H1 (cell line): ENCODE measurements around the gene LRRC26. TPM values are rescaled to one million over a fixed set of nuclear protein-coding genes. Genes with fewer than 3 reads are reported as not detected.

Experiments used
- CBX5 ChIP-seq: fragments of 300-800, 300-1000 bp; sonication (generic); IDR thresholded peaks from 2 replicates; pipeline ENCODE4 v1.7.1; 2016; ENCODE audit warnings: antibody characterized with exemption, low read length, low read depth
- CEBPB ChIP-seq: IDR thresholded peaks from 2 replicates; pipeline ENCODE4 v1.6.1; 2012; ENCODE audit warnings: low read depth, low read length
- CHD7 ChIP-seq: fragments of 300-600 bp; sonication (generic); IDR thresholded peaks from 2 replicates; pipeline ENCODE4 v1.7.1; 2012; ENCODE audit warnings: low read length, moderate library complexity, mild to moderate bottlenecking, inconsistent platforms; ENCODE audit not compliant: insufficient replicate concordance
- RXRA ChIP-seq: IDR thresholded peaks from 2 replicates; pipeline ENCODE4 v1.6.1; 2011; ENCODE audit warnings: low read depth, mild to moderate bottlenecking, low read length, moderate library complexity; ENCODE audit not compliant: insufficient read depth
- TCF12 ChIP-seq: IDR thresholded peaks from 2 replicates; pipeline ENCODE4 v1.6.1; 2011; ENCODE audit warnings: low read depth, mild to moderate bottlenecking, low read length
- polyA plus RNA-seq, 7 experiments: library from polyadenylated mRNA; depleted of rRNA in 3 of 7; stranded (reverse) in 5 of 7; unstranded in 2 of 7; fragments of >200 nt in 5 of 7; fragments of 200-250 nt in 2 of 7; gene quantifications; 1 replicate in 5 of 7; 2 replicates in 1 of 7; 4 replicates in 1 of 7; pipeline versions ENCODE4 v1.2.1 to v1.2.3, GENCODE V29; 2011 to 2013; ENCODE audit warnings: missing spikeins in 2 of 7, mixed read lengths in 2 of 7
- total RNA-seq: library from RNA; stranded (reverse); fragmentation: NEBNext Ultra II Directional; extraction: Animal tissue kit (Norgen Biotek cat#: 25700); gene quantifications from 2 replicates; pipeline ENCODE4 v1.2.1, GENCODE V29; 2021

LRRC26 gene
- total and polyA plus RNA-seq, 2 of the 8 experiments (the other 6 are each of a cell fraction or from before 2014, with no cell fraction given) = 0.34 to 0.85 TPM

- no peak for TF ChIP-seq RXRA
- no peak for TF ChIP-seq TCF12
- TF ChIP-seq CEBPB = no peak
- no peak for TF ChIP-seq CBX5
- no peak for TF ChIP-seq CHD7
Measured at GRCh38 chr9:137141976-137142936, 27.6 kb downstream of the LRRC26 start (continued).
